Right lobe of liver (tissue), 6 donors: ENCODE measurements around the gene STX3. TPM values are rescaled to one million over a fixed set of nuclear protein-coding genes. Genes with fewer than 3 reads are reported as not detected.

Experiments used
- ATAC-seq, 4 donors: fragments of 200-7000 bp; cut with Tn5 transposase; one replicate each; pipeline ENCODE4 v1.9.1; 2020; ENCODE audit warnings: mild to moderate bottlenecking in 4 of 4, moderate library complexity in 4 of 4
- DNase-seq, 3 donors: peaks; one replicate each; pipeline ENCODE4 v3.0.0-alpha.2; 2020
- H3K27ac ChIP-seq, 3 donors: fragments of 200-600 bp; one replicate each; pipeline ENCODE4 v1.8.0; 2022
- H3K27me3 ChIP-seq, 2 donors: fragments of 200-600 bp; one replicate each; pipeline ENCODE4 v1.8.0; 2022
- H3K36me3 ChIP-seq, 4 donors: fragments of 200-600 bp; sonication (generic) in 1 of 4; one replicate each; pipeline versions ENCODE4 v1.5.1 to v1.8.0; 2017 to 2022; ENCODE audit warnings: control low read depth in 1 of 4
- H3K4me1 ChIP-seq, 4 donors: fragments of 200-600 bp; sonication (generic) in 1 of 4; one replicate each; pipeline versions ENCODE4 v1.5.1 to v1.8.0; 2017 to 2022; ENCODE audit warnings: control low read depth in 1 of 4
- H3K4me3 ChIP-seq, 3 donors: fragments of 200-600 bp; one replicate each; pipeline ENCODE4 v1.8.0; 2022
- H3K9me3 ChIP-seq, 4 donors: fragments of 200-600 bp; sonication (generic) in 1 of 4; one replicate each; pipeline versions ENCODE4 v1.5.1 to v1.8.0; 2017 to 2022; ENCODE audit warnings: control low read depth in 1 of 4
- POLR2A ChIP-seq: fragments of 450-650 bp; IDR thresholded peaks from one replicate; pipeline ENCODE4 v1.6.1; 2017; ENCODE audit warnings: antibody characterized with exemption, mild to moderate bottlenecking
- WGBS: methylation state at CpG from one replicate; pipeline ENCODE4 v1.1.6; 2018; ENCODE audit warnings: low coverage, low lambda C conversion rate; ENCODE audit not compliant: insufficient coverage; ENCODE audit errors: missing lambda C conversion rate; 5-methylcytosine and 5-hydroxymethylcytosine counted together
- intact Hi-C, 2 donors: fragments of 100-400 bp; cut with DNase I; formaldehyde crosslinking; loops; one replicate each; pipeline versions ENCODE4 v1.11.2 to v1.14.1; 2022
- total RNA-seq, 6 experiments: library from RNA; depleted of rRNA in 2 of 6; stranded (reverse); fragments of >200 nt in 2 of 6; fragmentation: NEBNext Ultra II Directional in 3 of 6; extraction: Animal tissue kit (Norgen Biotek cat#: 25700) in 3 of 6; gene quantifications; one replicate each; pipeline versions ENCODE4 v1.1.0 to v1.2.4, GENCODE V29; 2016 to 2023
- TF ChIP-seq, protein P1 (sequence below), 4 donors: fragments of 200-600 bp in 3 of 4; fragments of 450-650 bp in 1 of 4; IDR thresholded peaks; one replicate each; pipeline versions ENCODE4 v1.5.1 to v1.8.0; 2016 to 2022; ENCODE audit warnings: antibody characterized with exemption in 4 of 4, mild to moderate bottlenecking in 2 of 4
- donor health status: DM: no; HTN: yes; CAD: no.
- donor health status: DM: no; HTN: no; CAD: no.
- donor health status: DM: no; HTN: no; CAD: no.
- donor health status: DM: no; HTN: yes; CAD: no.
- donor health status: DM: no; HTN: yes; CAD: no.

The STX3 gene
- total RNA-seq, 6 experiments from 2014 or later, result 4.5 to 16.5 (median 8.6) TPM

GRCh38 chr11:59785818-59786217 is 30.6 kb downstream of the STX3 start:
- no peak for TF ChIP-seq POLR2A
- TF ChIP-seq, protein P1, sequence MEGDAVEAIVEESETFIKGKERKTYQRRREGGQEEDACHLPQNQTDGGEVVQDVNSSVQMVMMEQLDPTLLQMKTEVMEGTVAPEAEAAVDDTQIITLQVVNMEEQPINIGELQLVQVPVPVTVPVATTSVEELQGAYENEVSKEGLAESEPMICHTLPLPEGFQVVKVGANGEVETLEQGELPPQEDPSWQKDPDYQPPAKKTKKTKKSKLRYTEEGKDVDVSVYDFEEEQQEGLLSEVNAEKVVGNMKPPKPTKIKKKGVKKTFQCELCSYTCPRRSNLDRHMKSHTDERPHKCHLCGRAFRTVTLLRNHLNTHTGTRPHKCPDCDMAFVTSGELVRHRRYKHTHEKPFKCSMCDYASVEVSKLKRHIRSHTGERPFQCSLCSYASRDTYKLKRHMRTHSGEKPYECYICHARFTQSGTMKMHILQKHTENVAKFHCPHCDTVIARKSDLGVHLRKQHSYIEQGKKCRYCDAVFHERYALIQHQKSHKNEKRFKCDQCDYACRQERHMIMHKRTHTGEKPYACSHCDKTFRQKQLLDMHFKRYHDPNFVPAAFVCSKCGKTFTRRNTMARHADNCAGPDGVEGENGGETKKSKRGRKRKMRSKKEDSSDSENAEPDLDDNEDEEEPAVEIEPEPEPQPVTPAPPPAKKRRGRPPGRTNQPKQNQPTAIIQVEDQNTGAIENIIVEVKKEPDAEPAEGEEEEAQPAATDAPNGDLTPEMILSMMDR (IDR thresholded peaks at IDR 0.05), result no peak
- H3K27me3 ChIP-seq, result no peaks in the 10 kb centered on the region
- DNase-seq, result no peak
- ATAC-seq, result no peak
- H3K36me3 ChIP-seq, result peaks cover 0 to 8% (median 0%) of the 10 kb centered on the region in 4 donors
- no peak overlapping the region for H3K4me3 ChIP-seq
- WGBS, result 100% methylated on average over 1 of the region's 4 CpGs
- H3K9me3 ChIP-seq, result no peaks in the 10 kb centered on the region
- peaks cover 0 to 11% (median 1%) of the 10 kb centered on the region in 4 donors for H3K4me1 ChIP-seq
- intact Hi-C loops, result no loop called here
- no peak overlapping the region for H3K27ac ChIP-seq

DNA sequence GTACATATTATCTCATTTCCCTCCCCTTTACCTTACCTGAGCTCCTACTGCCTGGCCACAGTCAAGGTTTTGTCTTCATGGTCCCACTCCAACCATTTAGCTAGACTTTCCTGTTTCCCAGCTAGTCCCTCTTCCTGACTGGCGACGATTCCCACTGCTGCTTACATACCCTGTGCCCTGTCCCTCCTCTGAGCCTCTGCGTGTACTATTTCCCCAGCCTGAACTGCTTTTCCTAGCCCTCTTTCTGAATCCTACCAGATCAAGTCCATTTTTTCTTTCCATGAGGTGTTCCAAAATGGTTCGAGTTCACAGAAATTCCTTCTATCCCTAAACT is 32.0 kb downstream of the STX3 start:
- no peak for DNase-seq
- Histone ChIP-seq H3K4me1 (peaks cover 0 to 11% (median 1%) of the 10 kb centered on the region in 4 donors), H3K36me3 (peaks cover 0 to 13% (median 0%) of the 10 kb centered on the region in 4 donors), H3K4me3 (no peak overlapping the region), H3K27me3 (no peaks in the 10 kb centered on the region), H3K9me3 (no peaks in the 10 kb centered on the region), H3K27ac (no peak overlapping the region)
- TF ChIP-seq, protein P1 (IDR thresholded peaks at IDR 0.05), result no peak
- no peak for TF ChIP-seq POLR2A
- no peak for ATAC-seq
- intact Hi-C loops, result no loop called here
- WGBS, result 53% methylated on average over 4 of the region's 4 CpGs

DNA sequence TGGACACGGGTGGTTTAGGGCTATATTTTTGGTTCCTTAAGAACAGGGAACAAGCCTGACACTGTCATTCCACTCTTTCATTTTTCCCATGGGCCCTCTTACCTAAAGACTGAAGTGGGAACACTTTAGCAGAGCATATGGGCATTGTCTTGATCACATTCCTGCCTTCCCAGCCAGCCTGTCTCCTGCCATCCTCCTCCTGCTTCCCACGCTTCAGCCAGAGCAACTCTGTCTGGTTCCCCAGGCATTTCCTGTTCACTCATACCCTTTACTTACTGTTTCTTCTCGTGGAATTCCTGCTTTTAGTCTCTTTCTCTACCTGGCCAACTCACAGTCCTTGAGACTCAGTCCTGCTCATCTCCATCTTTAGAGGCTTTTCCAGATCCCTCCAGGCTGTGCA is 32.6 kb downstream of the STX3 start:
- 82% methylated on average over 2 of the region's 3 CpGs for WGBS
- H3K27ac ChIP-seq, result no peak overlapping the region

DNA sequence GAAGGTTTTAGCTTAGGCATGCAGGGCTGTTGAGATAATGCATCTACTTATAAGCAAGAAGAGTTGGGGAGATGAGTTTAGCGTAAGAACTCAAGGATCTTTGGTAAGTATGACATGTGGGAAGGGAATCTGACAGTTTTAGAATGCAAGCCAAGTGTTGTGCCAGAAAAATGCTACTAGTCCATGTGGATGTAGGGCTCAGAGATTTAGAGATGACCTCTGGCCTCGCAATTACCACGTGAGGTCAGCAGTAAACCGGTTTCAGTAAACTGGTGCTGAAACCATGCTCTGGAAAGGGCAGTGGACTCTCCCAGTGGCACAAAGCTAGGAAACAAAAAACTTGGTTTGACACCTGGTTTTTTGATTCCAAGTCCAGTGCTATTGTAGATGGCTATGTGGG is 36.5 kb downstream of the STX3 start:
- peak; percentile 79 to 86 (median 82) for ATAC-seq
- DNase-seq, result peak in 1 of 3 donors; percentile 71
- Histone ChIP-seq H3K9me3 (no peaks in the 10 kb centered on the region), H3K4me1 (peaks cover 0 to 8% (median 0%) of the 10 kb centered on the region in 4 donors), H3K36me3 (peaks cover 0 to 34% (median 0%) of the 10 kb centered on the region in 4 donors), H3K4me3 (no peak overlapping the region), H3K27ac (peak overlapping the region in 1 of 3 donors; percentile 33), H3K27me3 (no peaks in the 10 kb centered on the region)
- TF ChIP-seq, protein P1 (IDR thresholded peaks at IDR 0.05), result no peak
- no peak for TF ChIP-seq POLR2A
- intact Hi-C loops, result no loop called here
- WGBS, result 50% methylated on average over 4 of the region's 4 CpGs

More for the DNA sequence above, 32.6 kb downstream of the STX3 start:
- intact Hi-C loops, result no loop called here
- peaks cover 0 to 11% (median 1%) of the 10 kb centered on the region in 4 donors for H3K4me1 ChIP-seq
- no peaks in the 10 kb centered on the region for H3K27me3 ChIP-seq
- no peak for ATAC-seq
- TF ChIP-seq, protein P1 (IDR thresholded peaks at IDR 0.05), result no peak
- TF ChIP-seq POLR2A, result no peak
- DNase-seq, result no peak
- H3K9me3 ChIP-seq, result no peaks in the 10 kb centered on the region
- peaks cover 0 to 17% (median 0%) of the 10 kb centered on the region in 4 donors for H3K36me3 ChIP-seq
- H3K4me3 ChIP-seq, result no peak overlapping the region

- Histone ChIP-seq H3K36me3 (peaks cover 0 to 34% (median 0%) of the 10 kb centered on the region in 4 donors), H3K27ac (no peak overlapping the region), H3K4me3 (no peak overlapping the region), H3K27me3 (no peaks in the 10 kb centered on the region), H3K9me3 (no peaks in the 10 kb centered on the region), H3K4me1 (no peaks in the 10 kb centered on the region)
- DNase-seq (no peak), ATAC-seq (no peak)
- 80% methylated on average over 1 of the region's 1 CpG for WGBS
- intact Hi-C loops, result no loop called here
- TF ChIP-seq, protein P1 (IDR thresholded peaks at IDR 0.05), result no peak
- TF ChIP-seq POLR2A, result no peak
These were observed 37.3 kb downstream of the STX3 start for GRCh38 chr11:59792507-59792906.
